ENCODE measurements around the gene LMO1. TPM values are rescaled to one million over a fixed set of nuclear protein-coding genes. Genes with fewer than 3 reads are reported as not detected.

Gene LMO1
- total RNA-seq, 2 experiments from 2014 or later = not detected

DNA sequence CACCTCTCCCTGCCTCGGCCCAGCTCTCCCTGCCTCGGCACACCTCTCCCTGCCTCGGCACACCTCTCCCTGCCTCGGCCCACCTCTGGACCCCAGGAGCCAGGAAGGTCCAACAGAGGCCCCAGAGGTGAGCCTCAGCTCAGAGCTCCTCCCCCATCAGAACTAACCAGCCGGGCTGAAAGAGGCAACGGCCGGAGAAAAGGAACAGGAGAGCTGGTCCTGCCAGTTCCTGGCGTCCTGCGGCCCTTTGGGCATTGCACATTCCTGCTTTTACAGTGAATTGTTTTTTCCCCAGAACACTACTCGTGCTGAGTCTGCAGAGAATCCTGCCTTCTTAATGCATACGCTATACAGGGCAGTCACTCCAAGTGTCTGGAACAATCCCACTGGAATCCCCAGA lies 45.8 kb downstream of the LMO1 start:
- Histone ChIP-seq H3K79me2 (ENCODE audit: insufficient read depth, low read depth, low read length) (no peaks in the 10 kb centered on the region), H3K4me2 (ENCODE audit: low read length) (no peak overlapping the region), H3K9me3 (ENCODE audit: low read length) (no peaks in the 10 kb centered on the region), H3K4me3 (ENCODE audit: low read depth, low read length, poor library complexity, severe bottlenecking) (no peak overlapping the region), H2AFZ (ENCODE audit: low read length) (no peak overlapping the region), H3K4me1 (ENCODE audit: insufficient read depth, low read length, poor library complexity, severe bottlenecking) (no peaks in the 10 kb centered on the region), H3K9me2 (ENCODE audit: insufficient read depth, low read length) (no peaks in the 10 kb centered on the region), H3K27ac (ENCODE audit: low read depth, low read length, poor library complexity, severe bottlenecking) (no peak overlapping the region), H4K20me1 (ENCODE audit: insufficient read depth, low read length) (no peaks in the 10 kb centered on the region), H3K36me3 (ENCODE audit: insufficient read depth, low read length) (no peaks in the 10 kb centered on the region)
- intact Hi-C loops (cut with micrococcal nuclease; ENCODE audit: unreplicated experiment) = no loop called here
- TF ChIP-seq, protein P1, sequence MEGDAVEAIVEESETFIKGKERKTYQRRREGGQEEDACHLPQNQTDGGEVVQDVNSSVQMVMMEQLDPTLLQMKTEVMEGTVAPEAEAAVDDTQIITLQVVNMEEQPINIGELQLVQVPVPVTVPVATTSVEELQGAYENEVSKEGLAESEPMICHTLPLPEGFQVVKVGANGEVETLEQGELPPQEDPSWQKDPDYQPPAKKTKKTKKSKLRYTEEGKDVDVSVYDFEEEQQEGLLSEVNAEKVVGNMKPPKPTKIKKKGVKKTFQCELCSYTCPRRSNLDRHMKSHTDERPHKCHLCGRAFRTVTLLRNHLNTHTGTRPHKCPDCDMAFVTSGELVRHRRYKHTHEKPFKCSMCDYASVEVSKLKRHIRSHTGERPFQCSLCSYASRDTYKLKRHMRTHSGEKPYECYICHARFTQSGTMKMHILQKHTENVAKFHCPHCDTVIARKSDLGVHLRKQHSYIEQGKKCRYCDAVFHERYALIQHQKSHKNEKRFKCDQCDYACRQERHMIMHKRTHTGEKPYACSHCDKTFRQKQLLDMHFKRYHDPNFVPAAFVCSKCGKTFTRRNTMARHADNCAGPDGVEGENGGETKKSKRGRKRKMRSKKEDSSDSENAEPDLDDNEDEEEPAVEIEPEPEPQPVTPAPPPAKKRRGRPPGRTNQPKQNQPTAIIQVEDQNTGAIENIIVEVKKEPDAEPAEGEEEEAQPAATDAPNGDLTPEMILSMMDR (conservative IDR thresholded peaks at IDR 0.05; ENCODE audit: low read length) = no peak
- no peak for TF ChIP-seq EZH2phosphoT487 (IDR thresholded peaks at IDR 0.05; ENCODE audit: borderline replicate concordance, low read depth, low read length)
- ChIA-PET CTCF (ENCODE audit: unreplicated experiment) (no interaction called here), POLR2A (interaction anchor here (0.5 kb wide), 1 partner anchor 10 kb away, joined by 4 read pairs; no protein-coding TSS in a partner anchor)
- no TSS peak for BruUV-seq (replicated peaks)
- DNase-seq (ENCODE audit: low spot score) = no peak

DNA sequence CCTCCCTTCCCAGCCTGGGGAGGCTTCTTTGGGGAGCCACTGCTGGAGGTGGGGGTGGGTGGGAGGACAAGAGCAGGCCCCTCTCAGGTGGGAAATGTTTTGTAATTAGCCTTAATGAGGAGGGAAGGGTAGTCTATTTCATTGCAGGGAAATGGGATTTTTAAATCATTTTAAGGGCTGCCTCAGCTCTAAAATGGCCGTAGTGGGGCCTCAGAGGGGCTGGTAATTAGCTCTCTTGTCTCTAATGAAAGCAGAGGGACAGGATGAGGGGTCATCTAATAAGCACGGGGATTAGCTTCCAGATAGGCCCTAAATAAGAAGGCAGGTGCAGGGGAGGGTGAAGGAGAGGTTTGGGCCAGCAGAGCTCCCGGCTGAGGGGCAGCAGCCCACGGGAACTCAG lies 46.5 kb downstream of the LMO1 start:
- H3K4me1 ChIP-seq (ENCODE audit: insufficient read depth, low read length, poor library complexity, severe bottlenecking) = no peaks in the 10 kb centered on the region
- H3K9me2 ChIP-seq (ENCODE audit: insufficient read depth, low read length) = no peaks in the 10 kb centered on the region
- no peaks in the 10 kb centered on the region for H3K79me2 ChIP-seq (ENCODE audit: insufficient read depth, low read depth, low read length)
- BruUV-seq (replicated peaks) = no TSS peak
- TF ChIP-seq EZH2phosphoT487 (IDR thresholded peaks at IDR 0.05; ENCODE audit: borderline replicate concordance, low read depth, low read length) = no peak
- TF ChIP-seq, protein P1 (conservative IDR thresholded peaks at IDR 0.05; ENCODE audit: low read length) = no peak
- no peaks in the 10 kb centered on the region for H3K36me3 ChIP-seq (ENCODE audit: insufficient read depth, low read length)
- intact Hi-C loops (cut with micrococcal nuclease; ENCODE audit: unreplicated experiment) = no loop called here
- CTCF ChIA-PET (ENCODE audit: unreplicated experiment) = no interaction called here
- no peak overlapping the region for H3K4me2 ChIP-seq (ENCODE audit: low read length)
- H3K9me3 ChIP-seq (ENCODE audit: low read length) = no peaks in the 10 kb centered on the region
- H3K4me3 ChIP-seq (ENCODE audit: low read depth, low read length, poor library complexity, severe bottlenecking) = no peak overlapping the region
- no peaks in the 10 kb centered on the region for H4K20me1 ChIP-seq (ENCODE audit: insufficient read depth, low read length)
- H2AFZ ChIP-seq (ENCODE audit: low read length) = no peak overlapping the region
- no peak overlapping the region for H3K27ac ChIP-seq (ENCODE audit: low read depth, low read length, poor library complexity, severe bottlenecking)
- POLR2A ChIA-PET = interaction anchor here (0.5 kb wide), 1 partner anchor 1905 kb away, joined by 3 read pairs; no protein-coding TSS in a partner anchor
- no peak for DNase-seq (ENCODE audit: low spot score)

- Histone ChIP-seq H3K9me3 (ENCODE audit: low read length) (no peaks in the 10 kb centered on the region), H2AFZ (ENCODE audit: low read length) (no peak overlapping the region), H3K79me2 (ENCODE audit: insufficient read depth, low read depth, low read length) (no peaks in the 10 kb centered on the region), H3K36me3 (ENCODE audit: insufficient read depth, low read length) (no peaks in the 10 kb centered on the region), H3K9me2 (ENCODE audit: insufficient read depth, low read length) (no peaks in the 10 kb centered on the region), H3K4me2 (ENCODE audit: low read length) (no peak overlapping the region), H3K27ac (ENCODE audit: low read depth, low read length, poor library complexity, severe bottlenecking) (no peak overlapping the region), H3K4me3 (ENCODE audit: low read depth, low read length, poor library complexity, severe bottlenecking) (no peak overlapping the region), H4K20me1 (ENCODE audit: insufficient read depth, low read length) (no peaks in the 10 kb centered on the region), H3K4me1 (ENCODE audit: insufficient read depth, low read length, poor library complexity, severe bottlenecking) (no peaks in the 10 kb centered on the region)
- no peak for DNase-seq (ENCODE audit: low spot score)
- TF ChIP-seq EZH2phosphoT487 (IDR thresholded peaks at IDR 0.05; ENCODE audit: borderline replicate concordance, low read depth, low read length) = no peak
- TF ChIP-seq, protein P1 (conservative IDR thresholded peaks at IDR 0.05; ENCODE audit: low read length) = no peak
- ChIA-PET CTCF (ENCODE audit: unreplicated experiment) (no interaction called here), POLR2A (no interaction called here)
- BruUV-seq (replicated peaks) = no TSS peak
- intact Hi-C loops (cut with micrococcal nuclease; ENCODE audit: unreplicated experiment) = no loop called here
These were observed 50.3 kb downstream of the LMO1 start for GRCh38 chr11:8213376-8213775.

All from OCI-LY7 (cell line).